NB4 (cell line): ENCODE data around the gene WNK1.

ENCODE experiments used
- CTCF ChIP-seq: IDR thresholded peaks from one replicate; pipeline ENCODE4 v1.5.1; 2012; ENCODE audit warnings: low read depth, low read length
- POLR2A ChIP-seq: IDR thresholded peaks from 2 replicates; pipeline ENCODE4 v1.6.1; 2011; ENCODE audit warnings: mild to moderate bottlenecking; ENCODE audit not compliant: insufficient read length; ENCODE audit errors: extremely low read depth

DNA sequence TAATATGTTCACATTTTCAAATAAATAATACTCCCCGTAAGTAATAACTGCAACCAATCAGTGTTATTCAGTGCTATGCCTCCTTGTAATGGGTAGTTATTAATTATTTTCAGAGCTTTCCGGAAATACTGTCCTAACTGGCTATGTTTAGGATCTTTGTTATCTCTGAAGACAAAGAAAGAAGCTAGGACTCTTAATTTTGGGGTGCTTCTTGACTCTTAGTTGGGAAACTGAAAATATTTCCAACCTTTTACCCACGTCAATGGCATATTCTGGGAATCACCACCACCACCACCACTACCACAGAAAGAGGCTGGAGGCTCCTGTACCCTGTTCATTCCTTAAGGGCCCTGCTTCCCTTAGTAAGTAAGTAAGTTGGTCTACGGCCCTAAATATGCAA, 158.0 kb downstream of the WNK1 start:
- TF ChIP-seq CTCF (no peak), POLR2A (no peak)
